Measurements from ENCODE around the gene SERINC3. TPM values are rescaled to one million over a fixed set of nuclear protein-coding genes. Genes with fewer than 3 reads are reported as not detected.

The SERINC3 gene
- total and polyA plus RNA-seq, 10 of the 15 experiments (the other 5 are each of a cell fraction or from before 2014, with no cell fraction given) = 24.5 to 96.8 (median 38.8) TPM

DNA sequence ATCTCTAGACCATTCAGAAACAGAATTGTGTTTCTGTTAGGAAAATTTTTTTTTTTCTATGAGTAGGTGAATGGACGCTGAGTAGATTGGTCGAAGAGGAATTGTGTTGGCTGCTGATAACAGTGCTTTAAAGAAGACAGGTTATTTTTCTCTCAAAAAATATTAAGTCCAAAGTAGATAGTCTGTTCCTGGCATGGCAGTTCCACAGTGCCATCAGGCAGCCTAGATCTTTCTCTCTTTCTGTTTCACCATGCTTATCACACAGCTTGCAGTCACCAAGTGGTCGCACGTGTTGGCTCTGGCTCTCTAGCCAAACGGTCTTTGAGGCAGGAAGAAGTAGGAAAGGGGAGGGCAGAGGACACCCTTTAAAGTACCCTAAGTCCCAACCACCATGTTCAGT, 22.4 kb upstream of the SERINC3 start:
- 60% methylated on average over 5 of the region's 5 CpGs for WGBS (ENCODE audit: insufficient coverage, insufficient replicate concordance, low lambda C conversion rate, missing lambda C conversion rate)
- SMC1A ChIA-PET (ENCODE audit: uncharacterized antibody, unreplicated experiment) = interaction anchor here (2.0 kb wide), 1 partner anchor 66 kb away, joined by 5 read pairs; no protein-coding TSS in a partner anchor
- no peak for FAIRE-seq
- ATAC-seq = no peak
- no peak overlapping the region for H3K4me3 ChIP-seq
- POLR2A ChIA-PET = no interaction called here
- CTCF ChIA-PET = no interaction called here
- H3K27me3 ChIP-seq (replicated peaks in 1 of 2; ENCODE audit: control insufficient read depth in 2 of 2, insufficient read depth in 2 of 2, low read length in 1 of 2) = no peaks in the 10 kb centered on the region
- no peaks in the 10 kb centered on the region for H3K79me2 ChIP-seq (ENCODE audit: control insufficient read depth, insufficient read depth, low read length)
- no peaks in the 10 kb centered on the region for H4K20me1 ChIP-seq (ENCODE audit: control insufficient read depth, insufficient read depth)
- intact Hi-C loops (cut with micrococcal nuclease; ENCODE audit: unreplicated experiment) (no loop called here), in situ Hi-C loops (cut with MboI) (no loop called here)
- DNase-seq (ENCODE audit: low read depth, low spot score) = no peak
- no peak overlapping the region for H3K9ac ChIP-seq (ENCODE audit: control insufficient read depth, insufficient read depth, low read length)
- no peak overlapping the region for H2AFZ ChIP-seq (ENCODE audit: control insufficient read depth, low read depth, low read length)
- RAD21 ChIA-PET (ENCODE audit: unreplicated experiment) = interaction anchor here (0.6 kb wide), 1 partner anchor 23 kb away, joined by 3 read pairs; no protein-coding TSS in a partner anchor
- H3K4me2 ChIP-seq (ENCODE audit: control insufficient read depth, insufficient read depth) = no peak overlapping the region
- H3K4me1 ChIP-seq (ENCODE audit: control insufficient read depth, insufficient read depth, low read length) = no peaks in the 10 kb centered on the region
- H3K9me3 ChIP-seq (replicated peaks; ENCODE audit: control insufficient read depth, insufficient read depth, low read length) = no peaks in the 10 kb centered on the region
- H3K36me3 ChIP-seq (ENCODE audit: control insufficient read depth in 2 of 2, insufficient read depth in 2 of 2, low read length in 1 of 2) = no peaks in the 10 kb centered on the region
- BruUV-seq (replicated peaks) = no TSS peak
- no peak overlapping the region for H3K27ac ChIP-seq (ENCODE audit: control insufficient read depth, insufficient read depth)
- TF ChIP-seq ZNF384 (IDR thresholded peaks at IDR 0.05; ENCODE audit: borderline replicate concordance, low read depth, low read length) = no peak
- no peak for TF ChIP-seq NR2C2 (IDR thresholded peaks at IDR 0.05; ENCODE audit: borderline replicate concordance, control insufficient read depth, insufficient read length, low read depth)
- no peak for TF ChIP-seq SMARCA5 (IDR thresholded peaks at IDR 0.05)
- no peak for TF ChIP-seq ZBTB11 (CRISPR knock-in tag; IDR thresholded peaks at IDR 0.05)
- TF ChIP-seq NFIC (IDR thresholded peaks at IDR 0.05; ENCODE audit: low read depth, low read length) = no peak
- no peak for TF ChIP-seq SIN3A (IDR thresholded peaks at IDR 0.05; ENCODE audit: low read depth, low read length)
- TF ChIP-seq, protein P1, sequence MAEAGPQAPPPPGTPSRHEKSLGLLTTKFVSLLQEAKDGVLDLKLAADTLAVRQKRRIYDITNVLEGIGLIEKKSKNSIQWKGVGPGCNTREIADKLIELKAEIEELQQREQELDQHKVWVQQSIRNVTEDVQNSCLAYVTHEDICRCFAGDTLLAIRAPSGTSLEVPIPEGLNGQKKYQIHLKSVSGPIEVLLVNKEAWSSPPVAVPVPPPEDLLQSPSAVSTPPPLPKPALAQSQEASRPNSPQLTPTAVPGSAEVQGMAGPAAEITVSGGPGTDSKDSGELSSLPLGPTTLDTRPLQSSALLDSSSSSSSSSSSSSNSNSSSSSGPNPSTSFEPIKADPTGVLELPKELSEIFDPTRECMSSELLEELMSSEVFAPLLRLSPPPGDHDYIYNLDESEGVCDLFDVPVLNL (IDR thresholded peaks at IDR 0.05; ENCODE audit: low read depth, low read length) = no peak
- no peak for TF ChIP-seq CHD4 (IDR thresholded peaks at IDR 0.05)
- TF ChIP-seq PAX5 (IDR thresholded peaks at IDR 0.05; ENCODE audit: borderline replicate concordance, low read depth, low read length) = no peak
- no peak for TF ChIP-seq E4F1 (IDR thresholded peaks at IDR 0.05; ENCODE audit: borderline replicate concordance, partially characterized antibody)
- no peak for TF ChIP-seq SMAD5 (IDR thresholded peaks at IDR 0.05; ENCODE audit: low read depth)
- no peak for TF ChIP-seq ZNF217 (IDR thresholded peaks at IDR 0.05)
- no peak for TF ChIP-seq PAX8 (IDR thresholded peaks at IDR 0.05)
- TF ChIP-seq SP1 (IDR thresholded peaks at IDR 0.05; ENCODE audit: low read depth, low read length) = no peak
- TF ChIP-seq BMI1 (IDR thresholded peaks at IDR 0.05; ENCODE audit: borderline replicate concordance) = no peak
- TF ChIP-seq, protein P2, sequence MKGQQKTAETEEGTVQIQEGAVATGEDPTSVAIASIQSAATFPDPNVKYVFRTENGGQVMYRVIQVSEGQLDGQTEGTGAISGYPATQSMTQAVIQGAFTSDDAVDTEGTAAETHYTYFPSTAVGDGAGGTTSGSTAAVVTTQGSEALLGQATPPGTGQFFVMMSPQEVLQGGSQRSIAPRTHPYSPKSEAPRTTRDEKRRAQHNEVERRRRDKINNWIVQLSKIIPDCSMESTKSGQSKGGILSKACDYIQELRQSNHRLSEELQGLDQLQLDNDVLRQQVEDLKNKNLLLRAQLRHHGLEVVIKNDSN (IDR thresholded peaks at IDR 0.05; ENCODE audit: borderline replicate concordance, extremely low read length, insufficient read depth, low read depth, low read length) = no peak
- TF ChIP-seq MYC (IDR thresholded peaks at IDR 0.05; ENCODE audit: insufficient read depth, insufficient read length, insufficient replicate concordance, low read length, severe bottlenecking) = no peak
